Measurements from ENCODE around the gene HELQ.

DNA sequence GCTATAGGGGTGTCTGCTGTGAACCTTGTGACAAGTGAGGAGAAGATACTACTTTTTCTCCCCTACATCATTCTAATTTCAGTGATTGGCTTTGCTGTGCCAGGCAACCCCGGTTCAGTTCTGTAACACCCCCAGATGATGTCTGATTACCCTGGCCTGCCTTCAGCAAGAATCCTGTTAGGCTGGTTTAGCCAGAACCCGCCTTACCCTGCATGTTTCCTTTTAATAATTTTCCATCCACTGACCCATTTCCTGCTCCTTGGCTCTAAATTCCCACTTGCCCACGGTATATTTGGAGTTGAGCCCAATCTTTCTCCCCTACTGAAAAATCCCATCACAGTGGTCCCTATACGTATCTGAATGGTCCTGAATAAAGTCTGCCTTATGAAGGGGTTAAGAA, 74.5 kb downstream of the HELQ start:
- TF ChIP-seq, protein P1, sequence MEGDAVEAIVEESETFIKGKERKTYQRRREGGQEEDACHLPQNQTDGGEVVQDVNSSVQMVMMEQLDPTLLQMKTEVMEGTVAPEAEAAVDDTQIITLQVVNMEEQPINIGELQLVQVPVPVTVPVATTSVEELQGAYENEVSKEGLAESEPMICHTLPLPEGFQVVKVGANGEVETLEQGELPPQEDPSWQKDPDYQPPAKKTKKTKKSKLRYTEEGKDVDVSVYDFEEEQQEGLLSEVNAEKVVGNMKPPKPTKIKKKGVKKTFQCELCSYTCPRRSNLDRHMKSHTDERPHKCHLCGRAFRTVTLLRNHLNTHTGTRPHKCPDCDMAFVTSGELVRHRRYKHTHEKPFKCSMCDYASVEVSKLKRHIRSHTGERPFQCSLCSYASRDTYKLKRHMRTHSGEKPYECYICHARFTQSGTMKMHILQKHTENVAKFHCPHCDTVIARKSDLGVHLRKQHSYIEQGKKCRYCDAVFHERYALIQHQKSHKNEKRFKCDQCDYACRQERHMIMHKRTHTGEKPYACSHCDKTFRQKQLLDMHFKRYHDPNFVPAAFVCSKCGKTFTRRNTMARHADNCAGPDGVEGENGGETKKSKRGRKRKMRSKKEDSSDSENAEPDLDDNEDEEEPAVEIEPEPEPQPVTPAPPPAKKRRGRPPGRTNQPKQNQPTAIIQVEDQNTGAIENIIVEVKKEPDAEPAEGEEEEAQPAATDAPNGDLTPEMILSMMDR (IDR thresholded peaks at IDR 0.05), result no peak
- no peak for TF ChIP-seq POLR2A (IDR thresholded peaks at IDR 0.05)
- TF ChIP-seq POLR2AphosphoS5 (IDR thresholded peaks at IDR 0.05), result no peak
